ENCODE results near the gene ZNF536.

ZNF536 gene

GRCh38 chr19:30570194-30570593 is 198.0 kb downstream of the ZNF536 start:
- DNase-seq, result no peak

- no peak for DNase-seq
These were observed 205.4 kb downstream of the ZNF536 start for GRCh38 chr19:30577551-30578105.

- no peak for DNase-seq
These were observed 207.2 kb downstream of the ZNF536 start for GRCh38 chr19:30579419-30579818.

- DNase-seq, result no peak
These were observed 208.5 kb downstream of the ZNF536 start for GRCh38 chr19:30580673-30581072.

- DNase-seq, result no peak
These were observed 211.9 kb downstream of the ZNF536 start for GRCh38 chr19:30584090-30584489.

- no peak for DNase-seq
These were observed 215.7 kb downstream of the ZNF536 start for GRCh38 chr19:30587869-30588268.

- DNase-seq, result no peak
These were observed 218.5 kb downstream of the ZNF536 start for GRCh38 chr19:30590596-30591229.

- DNase-seq, result no peak
These were observed 221.2 kb downstream of the ZNF536 start for GRCh38 chr19:30593356-30593755.

- no peak for DNase-seq
These were observed 222.0 kb downstream of the ZNF536 start for GRCh38 chr19:30593975-30594745.

GRCh38 chr19:30596268-30596667 is 224.1 kb downstream of the ZNF536 start:
- DNase-seq, result no peak

GRCh38 chr19:30596813-30597399 is 224.7 kb downstream of the ZNF536 start:
- no peak for DNase-seq

- DNase-seq, result no peak
These were observed 226.5 kb downstream of the ZNF536 start for GRCh38 chr19:30598688-30599087.

- no peak for DNase-seq
These were observed 230.6 kb downstream of the ZNF536 start for GRCh38 chr19:30602661-30603350.

- no peak for DNase-seq
These were observed 232.5 kb downstream of the ZNF536 start for GRCh38 chr19:30604657-30605056.

GRCh38 chr19:30605333-30605732 is 233.1 kb downstream of the ZNF536 start:
- no peak for DNase-seq

- DNase-seq, result no peak
These were observed 234.2 kb downstream of the ZNF536 start for GRCh38 chr19:30606114-30607050.
